Body of pancreas (tissue), 4 donors: Measurements from ENCODE around the gene VASP.

ENCODE experiments used
- POLR2A ChIP-seq, 3 donors: fragments of 450-650 bp; IDR thresholded peaks; one replicate each; pipeline ENCODE4 v1.6.1; 2016; ENCODE audit warnings: antibody characterized with exemption in 3 of 3, mild to moderate bottlenecking in 2 of 3
- TF ChIP-seq, protein P1 (sequence below), 7 experiments: fragments of 450-650 bp in 4 of 7; fragments of 200-600 bp in 3 of 7; sonication (generic) in 3 of 7; IDR thresholded peaks; one replicate each; pipeline ENCODE4 v1.5.1; 2016 to 2019; ENCODE audit warnings: antibody characterized with exemption in 7 of 7

DNA sequence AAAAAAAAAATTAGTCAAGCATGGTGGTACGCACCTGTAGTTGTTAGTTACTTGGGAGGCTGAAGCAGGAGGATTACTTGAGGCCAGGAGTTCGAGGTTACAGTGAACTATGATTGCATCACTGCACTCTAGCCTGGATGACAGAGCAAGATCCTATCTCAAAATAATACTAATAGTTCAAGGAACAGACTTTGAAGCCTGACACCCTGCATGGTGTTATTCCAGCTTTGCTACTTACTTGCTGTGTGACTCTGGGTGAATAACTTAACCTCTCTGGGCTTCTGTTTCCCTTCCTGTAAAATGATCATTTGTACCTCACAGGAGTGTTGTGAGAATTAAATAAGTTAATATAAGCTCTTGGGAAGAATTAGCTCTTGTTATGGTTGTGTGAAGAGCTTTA is 43.0 kb upstream of the VASP start:
- TF ChIP-seq POLR2A (IDR thresholded peaks at IDR 0.05): no peak
- TF ChIP-seq, protein P1, sequence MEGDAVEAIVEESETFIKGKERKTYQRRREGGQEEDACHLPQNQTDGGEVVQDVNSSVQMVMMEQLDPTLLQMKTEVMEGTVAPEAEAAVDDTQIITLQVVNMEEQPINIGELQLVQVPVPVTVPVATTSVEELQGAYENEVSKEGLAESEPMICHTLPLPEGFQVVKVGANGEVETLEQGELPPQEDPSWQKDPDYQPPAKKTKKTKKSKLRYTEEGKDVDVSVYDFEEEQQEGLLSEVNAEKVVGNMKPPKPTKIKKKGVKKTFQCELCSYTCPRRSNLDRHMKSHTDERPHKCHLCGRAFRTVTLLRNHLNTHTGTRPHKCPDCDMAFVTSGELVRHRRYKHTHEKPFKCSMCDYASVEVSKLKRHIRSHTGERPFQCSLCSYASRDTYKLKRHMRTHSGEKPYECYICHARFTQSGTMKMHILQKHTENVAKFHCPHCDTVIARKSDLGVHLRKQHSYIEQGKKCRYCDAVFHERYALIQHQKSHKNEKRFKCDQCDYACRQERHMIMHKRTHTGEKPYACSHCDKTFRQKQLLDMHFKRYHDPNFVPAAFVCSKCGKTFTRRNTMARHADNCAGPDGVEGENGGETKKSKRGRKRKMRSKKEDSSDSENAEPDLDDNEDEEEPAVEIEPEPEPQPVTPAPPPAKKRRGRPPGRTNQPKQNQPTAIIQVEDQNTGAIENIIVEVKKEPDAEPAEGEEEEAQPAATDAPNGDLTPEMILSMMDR (IDR thresholded peaks at IDR 0.05): no peak
